GM12872 (cell line): Measurements from ENCODE around the gene PRCC.

Experiments
- TF ChIP-seq, protein P1 (sequence below): IDR thresholded peaks from 3 replicates; pipeline ENCODE4 v1.5.1; 2011; ENCODE audit warnings: low read depth, mild to moderate bottlenecking, low read length, moderate library complexity; ENCODE audit not compliant: insufficient read depth

The PRCC gene

DNA sequence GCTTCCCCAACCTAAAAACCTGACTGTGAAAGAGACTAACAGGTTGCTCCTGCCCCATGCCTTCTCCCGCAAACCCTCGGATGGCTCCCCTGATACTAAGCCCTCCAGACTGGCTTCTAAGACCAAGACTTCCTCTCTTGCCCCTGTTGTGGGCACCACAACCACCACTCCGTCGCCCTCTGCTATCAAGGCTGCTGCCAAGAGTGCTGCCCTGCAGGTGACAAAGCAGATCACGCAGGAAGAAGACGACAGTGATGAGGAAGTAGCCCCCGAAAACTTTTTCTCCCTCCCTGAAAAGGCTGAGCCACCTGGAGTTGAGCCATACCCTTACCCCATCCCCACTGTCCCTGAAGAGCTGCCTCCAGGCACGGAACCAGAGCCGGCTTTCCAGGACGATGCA lies 19.3 kb downstream of the PRCC start:
- TF ChIP-seq, protein P1, sequence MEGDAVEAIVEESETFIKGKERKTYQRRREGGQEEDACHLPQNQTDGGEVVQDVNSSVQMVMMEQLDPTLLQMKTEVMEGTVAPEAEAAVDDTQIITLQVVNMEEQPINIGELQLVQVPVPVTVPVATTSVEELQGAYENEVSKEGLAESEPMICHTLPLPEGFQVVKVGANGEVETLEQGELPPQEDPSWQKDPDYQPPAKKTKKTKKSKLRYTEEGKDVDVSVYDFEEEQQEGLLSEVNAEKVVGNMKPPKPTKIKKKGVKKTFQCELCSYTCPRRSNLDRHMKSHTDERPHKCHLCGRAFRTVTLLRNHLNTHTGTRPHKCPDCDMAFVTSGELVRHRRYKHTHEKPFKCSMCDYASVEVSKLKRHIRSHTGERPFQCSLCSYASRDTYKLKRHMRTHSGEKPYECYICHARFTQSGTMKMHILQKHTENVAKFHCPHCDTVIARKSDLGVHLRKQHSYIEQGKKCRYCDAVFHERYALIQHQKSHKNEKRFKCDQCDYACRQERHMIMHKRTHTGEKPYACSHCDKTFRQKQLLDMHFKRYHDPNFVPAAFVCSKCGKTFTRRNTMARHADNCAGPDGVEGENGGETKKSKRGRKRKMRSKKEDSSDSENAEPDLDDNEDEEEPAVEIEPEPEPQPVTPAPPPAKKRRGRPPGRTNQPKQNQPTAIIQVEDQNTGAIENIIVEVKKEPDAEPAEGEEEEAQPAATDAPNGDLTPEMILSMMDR = no peak

DNA sequence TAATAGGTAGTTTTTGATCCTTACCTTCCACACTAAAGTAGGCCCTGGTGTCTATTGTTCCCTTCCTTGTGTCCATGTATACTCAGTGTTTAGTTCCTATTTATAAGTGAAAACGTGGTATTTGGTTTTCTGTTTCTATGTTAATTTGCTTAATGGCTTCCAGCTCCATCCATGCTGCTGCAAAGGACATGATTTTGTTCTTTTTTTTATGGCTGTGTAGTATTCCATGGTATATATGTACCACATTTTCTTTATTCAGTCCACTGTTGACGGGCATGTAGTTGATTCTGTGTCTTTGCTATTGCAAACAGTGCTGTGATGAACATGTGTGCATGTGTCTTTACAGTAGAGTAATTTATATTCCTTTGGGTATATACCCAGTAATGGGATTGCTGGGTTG lies 20.8 kb downstream of the PRCC start:
- TF ChIP-seq, protein P1 = no peak

DNA sequence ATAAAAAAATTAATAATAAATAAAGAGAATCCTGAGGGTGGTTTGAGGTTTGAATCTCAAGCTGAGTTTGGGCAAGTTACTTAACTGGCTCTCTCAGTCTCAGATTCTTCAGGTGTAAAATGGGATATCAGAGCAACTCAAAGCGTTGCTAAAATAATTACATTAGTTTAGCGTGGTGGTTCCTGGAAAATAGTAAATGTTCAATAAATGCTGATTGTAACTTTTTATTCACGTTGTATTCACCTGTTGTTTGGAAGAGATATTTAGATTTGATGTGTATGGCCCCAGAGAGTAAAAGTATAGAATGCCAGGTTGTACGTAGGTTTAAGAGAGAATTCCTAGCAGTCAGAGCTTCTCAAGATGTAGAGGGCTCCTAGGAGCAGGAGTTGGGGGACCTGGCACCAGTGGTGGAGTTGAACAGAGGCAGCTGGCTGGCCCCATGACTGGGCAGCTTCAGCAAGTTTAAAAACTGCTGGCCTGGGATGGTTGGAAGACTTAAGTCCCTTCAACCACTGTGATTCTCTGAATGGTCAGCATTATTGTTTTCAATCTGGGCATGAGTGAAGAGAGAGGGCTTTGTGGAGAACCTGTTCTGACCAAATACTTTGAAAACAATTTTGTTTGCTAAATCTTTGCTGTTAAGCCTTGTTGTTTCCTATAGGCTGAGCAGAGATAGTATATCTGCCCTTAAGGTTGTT lies 22.4 kb downstream of the PRCC start:
- TF ChIP-seq, protein P1 = no peak

DNA sequence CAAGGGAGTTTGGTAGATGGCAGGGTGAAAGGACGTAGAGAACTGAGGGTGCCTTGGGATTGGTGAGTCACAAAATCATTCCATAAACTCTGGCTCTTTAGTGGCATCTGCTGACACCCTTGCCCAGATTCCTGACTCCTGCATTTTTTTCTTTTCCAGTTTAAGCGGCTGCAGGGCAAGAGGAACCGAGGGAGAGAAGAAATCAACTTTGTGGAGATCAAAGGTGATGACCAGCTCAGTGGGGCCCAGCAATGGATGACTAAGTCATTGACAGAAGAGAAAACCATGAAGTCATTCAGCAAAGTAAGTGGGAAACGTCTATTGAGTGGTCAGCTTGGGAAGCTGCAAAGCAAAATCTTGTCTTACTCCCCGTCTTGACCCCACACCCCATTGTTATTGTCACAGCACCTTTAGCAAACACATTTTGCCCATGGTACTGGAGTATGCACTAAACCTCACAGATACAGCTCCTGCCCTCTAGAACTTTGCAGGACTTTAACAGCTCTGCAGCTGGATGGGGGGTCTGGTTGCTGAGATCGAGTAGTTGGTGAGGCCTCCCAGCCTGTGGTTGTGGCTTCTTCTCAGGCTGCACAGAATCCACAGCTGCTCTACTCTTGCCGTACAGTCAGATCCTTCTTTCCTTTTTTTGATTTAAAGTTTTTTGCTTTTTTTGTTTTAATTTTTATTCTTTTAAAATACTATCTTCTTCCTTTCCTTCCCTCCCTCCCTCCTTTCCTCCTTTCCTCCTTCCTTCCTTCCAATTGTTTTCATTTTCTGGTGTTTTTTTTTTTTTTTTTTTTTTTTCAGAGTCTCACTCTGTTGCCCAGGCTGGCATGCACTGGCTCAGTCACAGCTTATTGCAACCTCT lies 27.4 kb downstream of the PRCC start:
- TF ChIP-seq, protein P1 = no peak

DNA sequence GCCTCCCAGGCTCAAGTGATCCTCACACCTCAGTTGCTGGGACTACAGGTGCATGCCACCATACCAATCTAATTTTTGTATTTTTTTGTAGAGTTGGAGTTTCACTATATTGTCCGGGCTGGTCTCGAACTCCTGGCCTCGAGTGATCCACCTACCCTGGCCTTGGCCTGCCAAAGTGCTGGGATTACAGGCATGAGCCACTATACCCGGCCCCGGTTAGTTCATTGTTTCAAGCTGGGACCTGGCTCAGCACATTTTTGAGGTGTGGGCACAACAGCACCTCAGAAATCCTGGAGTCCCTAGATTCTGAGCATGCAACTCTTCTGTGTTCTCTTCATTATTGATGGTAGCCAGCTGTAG lies 28.0 kb downstream of the PRCC start:
- TF ChIP-seq, protein P1 = no peak

- TF ChIP-seq, protein P1 = no peak
Measured at GRCh38 chr1:156795787-156796186, 28.5 kb downstream of the PRCC start.

DNA sequence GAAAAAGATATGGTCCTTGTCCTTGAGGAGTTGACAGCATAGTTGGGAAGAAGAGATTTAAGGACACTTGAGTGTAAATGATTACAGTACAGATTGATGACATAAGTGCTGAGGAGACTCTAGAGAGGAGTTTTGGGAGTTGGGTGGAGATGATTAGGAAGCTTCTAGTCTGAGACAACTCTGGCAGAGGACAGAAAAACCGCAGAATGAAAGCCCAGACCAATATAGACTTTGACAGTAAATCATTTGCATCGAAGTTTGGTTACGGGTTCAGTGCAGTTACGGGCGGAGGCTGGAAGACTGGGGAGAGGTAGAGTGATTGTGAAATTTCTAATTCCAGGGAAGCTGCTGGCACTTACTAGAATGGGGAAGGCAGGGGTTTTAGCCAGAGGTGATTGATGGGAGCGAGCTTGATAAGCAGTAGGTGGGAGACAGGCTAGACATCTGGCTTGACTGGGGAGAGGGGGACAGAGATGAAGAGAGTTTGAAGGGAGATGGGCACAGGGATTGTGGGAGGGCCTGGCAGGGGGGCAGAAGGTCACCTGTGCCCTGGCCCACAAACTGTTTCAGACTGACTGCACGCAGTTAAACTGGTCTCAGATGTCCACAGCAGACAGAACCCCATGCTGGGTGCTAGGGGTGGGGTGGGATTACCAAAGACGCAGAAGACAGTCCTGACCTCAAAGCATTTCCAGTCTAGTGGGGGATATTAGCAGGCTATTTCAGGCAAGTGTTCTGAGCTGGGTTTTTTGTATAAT lies 29.2 kb downstream of the PRCC start:
- TF ChIP-seq, protein P1 = no peak
